Activated T-cell treated with anti-CD3 and anti-CD28 coated beads, Interleukin-2, amount 50 U/mL, for 72 hours (primary cell): Measurements from ENCODE around the gene PAPOLB. TPM values are rescaled to one million over a fixed set of nuclear protein-coding genes. Genes with fewer than 3 reads are reported as not detected.
A peak's percentile ranks its signal among the peaks of the same experiment; 100 is the strongest.

Experiments used
- ATAC-seq, 2 donors: fragments of 150-1000 bp; cut with Tn5 transposase; replicated peaks in 1 of 2; 2 replicates each; pipeline ENCODE4 v1.10.0; 2021; ENCODE audit warnings: moderate library complexity in 2 of 2, mild to moderate bottlenecking in 1 of 2
- DNase-seq, 2 donors: peaks; one replicate each; pipeline ENCODE4 v3.0.0; 2021 to 2022; ENCODE audit warnings: mixed read lengths in 1 of 2
- H3K27ac Mint-ChIP-seq: one replicate; pipeline ENCODE4 v1.8.0; 2022; ENCODE audit warnings: mild to moderate bottlenecking, moderate library complexity, mixed read lengths
- H3K27me3 Mint-ChIP-seq: one replicate; pipeline ENCODE4 v1.8.0; 2022; ENCODE audit warnings: low read depth, mixed read lengths
- H3K36me3 Mint-ChIP-seq, 2 donors: one replicate each; pipeline ENCODE4 v1.8.0; 2022; ENCODE audit warnings: mixed read lengths in 2 of 2, mild to moderate bottlenecking in 1 of 2; ENCODE audit not compliant: insufficient read depth in 2 of 2
- H3K4me1 Mint-ChIP-seq: one replicate; pipeline ENCODE4 v1.8.0; 2022; ENCODE audit warnings: low read depth, mixed read lengths
- H3K4me3 Mint-ChIP-seq, 2 donors: one replicate each; pipeline ENCODE4 v1.8.0; 2022; ENCODE audit warnings: mild to moderate bottlenecking in 2 of 2, mixed read lengths in 2 of 2, moderate library complexity in 2 of 2
- H3K9me3 Mint-ChIP-seq, 2 donors: one replicate each; pipeline ENCODE4 v1.8.0; 2022; ENCODE audit warnings: mixed read lengths in 2 of 2
- total RNA-seq, 2 donors: library from RNA; stranded (reverse); gene quantifications; one replicate each; pipeline ENCODE4 v1.2.3, GENCODE V29; 2022

Gene PAPOLB
- total RNA-seq, 2 donors from 2014 or later: 0.05 TPM; not detected in 1

DNA sequence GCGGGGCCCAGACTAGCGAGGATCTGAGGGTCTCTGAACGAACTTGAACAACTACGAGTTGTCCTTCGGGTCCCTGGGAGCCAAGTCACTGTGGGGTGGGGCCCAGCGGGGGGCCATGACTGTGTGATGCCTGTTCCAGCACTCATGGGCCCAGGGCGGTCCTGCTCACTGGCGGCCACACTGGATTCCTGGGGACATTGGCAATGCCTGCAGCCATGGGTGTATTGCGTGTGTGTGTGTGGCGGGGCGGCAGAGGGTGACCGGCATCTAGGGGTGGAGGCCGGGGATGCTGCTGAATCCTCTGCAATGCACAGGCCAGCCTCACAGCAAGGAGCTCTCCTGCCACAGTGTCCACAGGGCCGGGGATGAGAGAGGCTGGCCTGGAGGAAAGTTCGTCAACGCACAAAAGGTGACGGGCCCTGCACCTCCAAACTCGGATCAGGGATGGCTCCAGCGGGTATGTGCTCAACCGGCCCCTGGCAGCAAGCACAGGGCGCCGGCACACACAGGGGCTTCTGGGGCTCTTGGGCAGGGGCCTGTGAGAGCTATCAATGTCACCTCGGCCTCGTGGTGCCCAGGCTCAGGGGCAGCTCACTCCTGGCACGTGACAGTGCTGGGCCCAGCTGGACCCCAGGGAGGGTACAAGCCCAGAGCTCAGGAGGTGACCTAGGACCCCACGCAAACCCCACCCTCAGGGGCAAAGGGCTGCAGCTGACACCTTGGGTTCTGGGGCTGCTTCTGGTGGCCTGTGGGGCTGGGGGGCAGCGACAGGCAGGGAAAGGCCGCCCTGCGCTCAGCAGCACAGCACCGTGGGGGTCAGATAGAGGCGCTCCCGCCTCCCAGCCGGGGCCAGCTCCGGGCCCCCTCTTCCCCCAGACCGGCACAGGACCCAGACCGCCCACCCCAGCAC, 27.9 kb downstream of the PAPOLB start:
- no peak for ATAC-seq
- no peak for DNase-seq

DNA sequence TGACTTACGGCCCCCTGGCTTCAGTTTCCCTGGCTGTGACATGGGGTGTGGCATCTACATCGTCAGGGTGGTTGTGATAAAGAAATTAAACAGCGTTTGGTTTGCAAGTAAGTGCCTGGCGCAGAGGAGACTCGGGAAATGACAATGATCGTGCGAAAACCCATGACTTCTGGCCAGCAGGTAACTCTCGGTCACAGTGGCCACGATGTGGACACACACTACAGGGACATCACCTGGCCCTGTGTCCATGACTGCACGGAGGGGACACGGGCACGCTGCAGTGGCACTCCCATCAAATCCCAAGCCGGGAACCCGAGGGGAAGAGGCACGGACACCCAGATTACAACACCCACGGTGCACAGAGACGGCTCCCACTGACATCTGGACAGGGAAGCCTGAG, 28.7 kb downstream of the PAPOLB start:
- Mint-ChIP-seq H3K4me3 (no peak overlapping the region), H3K27me3 (no peaks in the 10 kb centered on the region), H3K36me3 (no peaks in the 10 kb centered on the region), H3K4me1 (peaks cover 4% of the 10 kb centered on the region), H3K9me3 (no peaks in the 10 kb centered on the region), H3K27ac (no peak overlapping the region)
- DNase-seq: no peak
- no peak for ATAC-seq

More for the DNA sequence above, 27.9 kb downstream of the PAPOLB start:
- Mint-ChIP-seq H3K4me3 (no peak overlapping the region), H3K36me3 (no peaks in the 10 kb centered on the region), H3K4me1 (peaks cover 4% of the 10 kb centered on the region), H3K27ac (no peak overlapping the region), H3K27me3 (no peaks in the 10 kb centered on the region), H3K9me3 (no peaks in the 10 kb centered on the region)

DNA sequence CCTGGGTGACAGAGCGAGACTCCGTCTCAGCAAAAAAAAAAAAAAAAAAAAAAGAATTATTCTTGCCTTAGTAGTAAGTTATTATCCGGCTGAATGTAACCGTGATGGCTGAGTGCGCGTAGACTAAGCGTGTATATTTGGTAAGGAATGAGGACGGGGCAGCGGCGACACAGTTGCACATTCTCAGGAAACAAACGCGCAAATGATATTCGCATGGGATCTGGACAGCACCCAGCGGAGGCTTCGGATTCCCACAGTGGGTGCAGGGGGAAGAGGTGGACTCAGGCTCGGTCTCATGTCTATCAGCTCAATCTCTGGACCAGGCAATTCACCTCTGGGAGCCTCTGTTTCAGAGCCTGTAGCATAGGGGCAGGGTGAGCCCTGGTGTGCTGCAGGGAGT, 29.1 kb downstream of the PAPOLB start:
- no peaks in the 10 kb centered on the region for H3K27me3 Mint-ChIP-seq
- no peak for ATAC-seq
- no peaks in the 10 kb centered on the region for H3K9me3 Mint-ChIP-seq
- H3K36me3 Mint-ChIP-seq: no peaks in the 10 kb centered on the region
- H3K4me3 Mint-ChIP-seq: no peak overlapping the region
- peaks cover 4% of the 10 kb centered on the region for H3K4me1 Mint-ChIP-seq
- DNase-seq: no peak
- no peak overlapping the region for H3K27ac Mint-ChIP-seq

DNA sequence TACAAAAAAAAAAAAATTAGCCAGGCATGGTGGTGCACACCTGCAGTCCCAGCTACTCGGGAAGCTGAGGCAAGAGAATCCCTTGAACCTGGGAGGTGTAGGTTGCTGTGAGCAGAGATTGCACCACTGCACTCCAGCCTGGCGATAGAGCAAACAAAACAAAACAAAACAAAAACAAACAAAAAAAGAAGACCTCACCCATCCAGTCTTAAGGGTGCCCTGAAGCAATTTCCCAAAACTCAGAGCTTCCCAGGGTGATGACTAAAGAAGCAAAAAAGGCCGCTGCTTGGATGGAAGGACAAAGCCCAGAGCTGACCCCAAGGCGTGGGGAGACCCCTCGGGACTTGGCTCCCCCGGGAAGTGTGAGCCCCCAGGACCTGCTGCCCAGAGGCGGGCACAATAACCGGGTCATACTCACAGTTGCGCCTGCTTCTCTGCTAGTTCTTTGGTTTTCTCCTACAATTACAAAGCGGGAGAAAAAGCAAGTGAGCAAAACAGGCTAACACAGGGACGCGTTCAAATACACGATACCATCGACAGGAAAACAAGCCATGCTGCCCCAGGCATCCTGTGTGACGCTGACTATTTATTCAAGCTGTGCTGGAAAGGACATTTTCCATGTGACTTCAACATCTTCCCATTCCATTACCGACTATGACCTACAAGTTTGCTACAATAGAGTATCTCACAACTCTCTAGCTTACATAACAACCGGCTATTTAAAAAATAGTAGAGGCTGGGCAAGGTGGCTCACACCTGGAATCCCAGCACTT, 29.9 kb downstream of the PAPOLB start:
- Mint-ChIP-seq H3K27me3 (no peaks in the 10 kb centered on the region), H3K36me3 (no peaks in the 10 kb centered on the region), H3K4me3 (no peak overlapping the region), H3K4me1 (peaks cover 4% of the 10 kb centered on the region), H3K9me3 (no peaks in the 10 kb centered on the region), H3K27ac (no peak overlapping the region)
- DNase-seq: no peak
- ATAC-seq: no peak

DNA sequence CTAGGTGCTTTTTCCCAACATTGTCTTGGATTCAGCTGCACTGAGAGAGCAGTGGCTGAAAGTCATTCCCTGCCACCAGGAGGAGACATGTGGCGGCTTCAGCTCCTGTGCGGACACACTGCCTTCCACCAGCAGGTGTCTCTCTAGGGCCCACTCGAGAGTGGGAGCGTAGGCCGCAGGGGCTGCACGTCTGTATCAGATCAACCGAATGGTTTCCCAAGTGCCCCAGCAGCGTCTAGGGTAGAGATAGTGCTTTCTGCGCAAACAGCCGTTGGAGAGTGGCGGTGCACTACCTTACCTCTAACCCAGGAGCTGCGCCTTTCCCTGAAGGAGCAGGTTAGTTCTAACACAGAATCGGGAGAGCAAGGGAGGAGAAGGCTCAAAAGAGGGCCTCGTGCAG, 31.7 kb downstream of the PAPOLB start:
- Mint-ChIP-seq H3K36me3 (no peaks in the 10 kb centered on the region), H3K9me3 (no peaks in the 10 kb centered on the region), H3K4me1 (peaks cover 4% of the 10 kb centered on the region), H3K4me3 (no peak overlapping the region), H3K27ac (no peak overlapping the region), H3K27me3 (no peaks in the 10 kb centered on the region)
- DNase-seq: peak; percentile 57 to 75
- peak; percentile 70 to 88 for ATAC-seq

DNA sequence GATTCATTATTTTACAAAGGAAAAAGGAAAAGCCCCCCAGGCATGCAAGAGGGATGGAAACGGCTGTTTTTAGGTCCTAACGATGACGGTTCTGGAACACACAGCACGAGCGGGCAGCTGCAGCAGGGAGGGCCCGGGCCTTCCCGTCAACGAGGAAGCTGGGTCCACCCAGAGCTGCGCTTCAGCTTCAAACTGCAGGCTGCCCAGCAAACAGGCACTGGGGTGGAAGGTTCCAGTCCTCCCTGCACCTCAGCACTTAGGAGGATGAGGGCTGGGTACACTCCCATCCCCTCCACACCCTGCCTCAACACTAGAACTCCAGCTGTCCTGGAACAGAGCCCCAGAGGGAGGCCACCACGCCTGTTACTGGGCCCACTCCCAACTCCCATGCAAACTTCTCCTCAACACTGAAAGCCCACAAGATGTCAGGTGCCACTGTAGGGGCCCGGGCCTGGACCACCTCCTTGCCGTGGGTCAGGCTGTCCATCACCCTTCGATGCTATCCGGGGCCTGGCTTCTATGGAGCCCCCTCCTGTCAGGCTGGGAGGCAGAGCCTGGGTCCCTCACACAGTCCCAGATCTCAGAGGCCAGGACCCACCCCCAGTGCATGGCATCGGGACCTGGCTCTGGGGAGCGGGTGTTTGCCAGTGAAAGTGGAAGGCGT, 33.0 kb downstream of the PAPOLB start:
- ATAC-seq (no peak), DNase-seq (no peak)
- no peak overlapping the region for H3K4me3 Mint-ChIP-seq
- peaks cover 4% of the 10 kb centered on the region for H3K4me1 Mint-ChIP-seq
- H3K27ac Mint-ChIP-seq: no peak overlapping the region
- no peaks in the 10 kb centered on the region for H3K36me3 Mint-ChIP-seq
- H3K27me3 Mint-ChIP-seq: no peaks in the 10 kb centered on the region
- no peaks in the 10 kb centered on the region for H3K9me3 Mint-ChIP-seq

DNA sequence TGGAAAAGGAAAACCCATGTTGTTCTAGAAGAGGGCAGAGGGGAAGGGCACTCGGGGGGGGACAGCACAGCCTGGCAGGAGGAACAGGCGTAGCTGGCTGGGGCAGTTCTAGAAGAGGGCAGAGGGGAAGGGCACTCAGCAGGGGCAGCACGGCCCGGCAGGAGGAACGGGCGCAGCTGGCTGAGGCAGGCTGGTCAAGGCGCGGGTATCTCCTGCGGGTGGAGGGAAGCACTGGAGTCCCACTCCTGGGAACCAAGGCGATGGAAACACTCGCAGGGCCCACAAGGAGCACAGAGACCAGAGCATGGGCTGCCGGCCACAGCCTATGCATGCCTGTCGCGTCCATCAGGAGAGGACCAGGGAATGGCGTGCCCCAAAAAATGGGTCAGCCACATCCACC, 36.7 kb downstream of the PAPOLB start:
- ATAC-seq: no peak
- no peak overlapping the region for H3K27ac Mint-ChIP-seq
- H3K9me3 Mint-ChIP-seq: no peaks in the 10 kb centered on the region
- DNase-seq: no peak
- H3K36me3 Mint-ChIP-seq: no peaks in the 10 kb centered on the region
- no peaks in the 10 kb centered on the region for H3K27me3 Mint-ChIP-seq
- H3K4me1 Mint-ChIP-seq: peaks cover 1% of the 10 kb centered on the region
- no peak overlapping the region for H3K4me3 Mint-ChIP-seq

DNA sequence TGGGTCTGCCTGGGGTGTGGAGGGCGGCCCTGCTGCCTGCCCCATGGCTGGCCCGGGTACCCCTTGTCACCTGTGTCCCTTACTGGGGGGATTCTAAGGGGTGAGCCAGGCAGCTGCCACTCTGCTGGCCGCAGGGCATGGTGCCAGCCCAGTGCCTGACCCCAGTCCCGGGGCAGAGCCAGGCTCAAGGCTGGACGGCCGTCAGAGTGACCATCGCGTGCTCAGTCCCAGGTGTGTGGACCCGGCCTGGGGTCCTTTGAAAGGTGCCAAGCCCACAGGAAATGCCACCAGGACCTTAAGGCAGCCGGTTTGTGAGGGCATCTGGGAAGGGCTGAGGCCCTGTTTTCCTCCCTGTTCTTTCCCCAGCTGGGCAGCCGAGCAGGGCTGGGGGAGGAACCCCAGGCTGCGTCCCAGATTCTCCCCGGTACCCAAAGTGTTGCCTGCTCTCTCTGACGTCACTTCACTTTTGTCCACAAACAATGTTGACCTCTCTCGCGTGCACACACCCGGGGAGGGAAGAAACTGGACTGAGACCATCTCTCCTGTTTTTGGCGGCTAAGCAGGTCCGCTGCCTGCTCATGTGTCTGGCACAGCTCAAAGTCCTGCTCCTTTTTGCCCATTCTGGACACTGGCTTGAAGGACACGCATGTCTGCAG, 37.6 kb downstream of the PAPOLB start:
- ATAC-seq (no peak), DNase-seq (no peak)
- H3K4me1 Mint-ChIP-seq: no peaks in the 10 kb centered on the region
- H3K9me3 Mint-ChIP-seq: no peaks in the 10 kb centered on the region
- H3K36me3 Mint-ChIP-seq: no peaks in the 10 kb centered on the region
- H3K27ac Mint-ChIP-seq: no peak overlapping the region
- no peaks in the 10 kb centered on the region for H3K27me3 Mint-ChIP-seq
- no peak overlapping the region for H3K4me3 Mint-ChIP-seq

DNA sequence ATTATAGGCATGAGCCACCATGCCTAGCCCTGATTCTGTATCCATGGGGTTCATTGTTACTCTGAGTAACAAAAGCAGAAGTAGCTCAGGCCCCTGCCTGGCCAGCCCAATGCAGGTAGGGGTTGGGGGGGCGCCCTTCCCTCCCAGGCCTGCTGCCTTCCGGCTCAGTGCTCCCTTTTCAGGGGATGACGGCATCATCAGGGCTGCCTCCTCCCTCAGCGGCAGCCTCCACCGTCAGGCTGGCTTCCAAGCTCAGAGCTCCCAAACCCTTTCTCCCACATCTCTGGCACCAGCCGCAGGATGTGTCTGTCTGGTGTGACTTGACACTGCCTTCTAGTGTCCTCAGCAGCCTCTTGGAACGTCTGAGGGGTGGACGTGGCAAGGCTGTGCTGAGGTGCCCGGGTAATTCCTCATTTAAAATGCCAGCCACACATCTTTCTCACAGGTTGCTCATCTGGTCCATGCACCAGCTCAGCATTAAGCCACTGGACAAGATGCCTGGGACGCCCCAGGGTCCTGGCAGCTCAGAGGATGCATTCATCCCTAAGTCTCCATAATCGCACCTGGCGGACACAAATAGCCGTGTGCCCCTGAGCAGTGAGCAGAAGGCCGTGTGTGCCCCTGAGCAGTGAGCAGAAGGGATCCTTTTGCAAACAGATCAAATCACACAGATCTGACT, 38.2 kb downstream of the PAPOLB start:
- Mint-ChIP-seq H3K27me3 (no peaks in the 10 kb centered on the region), H3K27ac (no peak overlapping the region), H3K4me3 (no peak overlapping the region), H3K36me3 (no peaks in the 10 kb centered on the region), H3K4me1 (no peaks in the 10 kb centered on the region), H3K9me3 (no peaks in the 10 kb centered on the region)
- ATAC-seq: no peak
- no peak for DNase-seq

DNA sequence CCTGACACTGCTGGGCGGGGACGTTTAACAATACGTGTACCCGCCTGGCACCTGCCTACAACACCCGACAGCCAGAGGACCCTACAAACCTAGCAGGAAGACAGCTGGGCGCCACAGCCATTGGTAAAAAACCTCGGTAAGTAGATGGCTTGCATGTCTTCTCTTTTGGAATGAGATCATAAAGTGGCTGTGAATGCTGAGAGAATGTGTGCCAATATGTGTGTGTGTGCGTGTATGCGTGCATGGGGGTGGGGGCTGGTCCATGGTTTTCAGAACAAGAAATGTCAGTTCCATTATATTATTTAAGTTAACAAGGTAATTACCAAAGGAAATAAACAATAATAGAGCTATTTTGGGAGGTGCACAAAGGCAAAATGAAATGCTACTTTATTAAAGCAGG, 39.2 kb downstream of the PAPOLB start:
- Mint-ChIP-seq H3K27ac (no peak overlapping the region), H3K4me1 (no peaks in the 10 kb centered on the region), H3K36me3 (no peaks in the 10 kb centered on the region), H3K4me3 (no peak overlapping the region), H3K9me3 (no peaks in the 10 kb centered on the region), H3K27me3 (no peaks in the 10 kb centered on the region)
- DNase-seq (no peak), ATAC-seq (no peak)

DNA sequence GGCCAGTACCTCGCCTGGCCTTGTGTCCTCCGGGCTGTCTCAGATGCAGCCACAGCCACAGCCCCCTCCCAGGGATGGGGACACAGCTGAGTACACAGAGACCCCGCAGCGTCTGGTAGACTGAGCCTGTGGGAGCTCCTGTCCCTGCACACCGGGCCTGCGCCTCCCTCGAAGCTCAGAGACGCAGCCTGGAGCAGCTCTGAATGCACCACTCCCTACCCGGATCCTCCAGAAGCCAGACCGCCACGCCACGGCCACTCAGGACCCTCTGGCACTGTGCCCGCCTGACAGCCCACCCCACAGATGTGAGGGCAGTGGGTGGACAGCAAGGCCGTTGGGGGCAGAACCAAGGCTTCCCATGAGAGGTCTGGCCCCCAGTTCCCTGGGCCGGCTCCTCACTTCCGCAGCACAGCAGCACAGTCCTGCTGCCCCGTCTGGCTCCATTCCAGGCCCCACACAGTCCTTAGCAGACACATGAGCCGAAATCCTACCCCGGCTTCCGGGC, 40.8 kb downstream of the PAPOLB start:
- Mint-ChIP-seq H3K27me3 (no peaks in the 10 kb centered on the region), H3K4me1 (no peaks in the 10 kb centered on the region), H3K36me3 (no peaks in the 10 kb centered on the region), H3K4me3 (no peak overlapping the region), H3K27ac (no peak overlapping the region), H3K9me3 (no peaks in the 10 kb centered on the region)
- no peak for DNase-seq
- ATAC-seq: no peak

DNA sequence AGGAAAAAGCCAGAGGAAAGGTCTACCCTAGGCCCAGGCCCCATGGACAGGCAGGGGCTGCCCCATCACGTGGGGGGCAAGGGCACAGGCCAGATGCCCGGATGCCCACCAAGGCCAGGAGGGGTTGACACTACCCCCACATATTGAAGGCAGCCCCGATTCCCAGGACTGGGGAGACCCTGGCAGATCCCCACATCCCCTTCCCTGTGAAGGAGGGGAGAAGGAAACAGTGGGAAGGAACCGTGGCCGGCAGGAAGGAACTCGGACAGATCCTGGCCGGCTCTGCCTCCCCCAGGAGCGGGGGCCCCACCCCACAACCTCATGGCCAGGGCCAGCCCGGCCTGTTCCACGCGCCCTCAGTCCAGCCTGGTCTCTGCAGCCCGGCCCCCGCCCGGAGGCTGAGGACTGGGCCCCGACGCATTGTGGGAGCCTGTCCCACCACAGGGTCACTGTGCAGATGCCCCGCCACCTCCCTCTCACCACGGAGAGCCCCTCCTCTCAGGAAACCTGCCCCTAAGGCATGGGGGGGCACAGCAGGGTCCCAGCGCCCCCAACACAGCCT, 41.3 kb downstream of the PAPOLB start:
- no peaks in the 10 kb centered on the region for H3K27me3 Mint-ChIP-seq
- ATAC-seq: no peak
- no peak overlapping the region for H3K4me3 Mint-ChIP-seq
- H3K9me3 Mint-ChIP-seq: no peaks in the 10 kb centered on the region
- H3K27ac Mint-ChIP-seq: no peak overlapping the region
- no peak for DNase-seq
- H3K4me1 Mint-ChIP-seq: no peaks in the 10 kb centered on the region
- no peaks in the 10 kb centered on the region for H3K36me3 Mint-ChIP-seq
